Ovary (tissue), 9 donors: ENCODE results near the gene DNMT3A. TPM values are rescaled to one million over a fixed set of nuclear protein-coding genes. Genes with fewer than 3 reads are reported as not detected.

Source experiments
- DNase-seq, 5 donors: peaks; one replicate each; pipeline ENCODE4 v3.0.0-alpha.2; 2019 to 2020
- H3K27ac ChIP-seq, 2 donors: fragments of 200-600 bp; one replicate each; pipeline versions ENCODE4 v1.5.1 to v1.8.0; 2019 to 2022
- H3K27me3 ChIP-seq: fragments of 200-600 bp; one replicate; pipeline ENCODE4 v1.8.0; 2022
- H3K36me3 ChIP-seq: fragments of 200-600 bp; sonication (generic); one replicate; pipeline ENCODE4 v1.5.1; 2019
- H3K4me1 ChIP-seq: one replicate; pipeline ENCODE4 v1.8.1; 2013; ENCODE audit warnings: mild to moderate bottlenecking, moderate library complexity; ENCODE audit not compliant: insufficient read depth
- H3K4me3 ChIP-seq: fragments of 200-600 bp; sonication (generic); one replicate; pipeline ENCODE4 v1.5.1; 2017
- H3K9me3 ChIP-seq, 2 donors: fragments of 200-600 bp in 1 of 2; sonication (generic) in 1 of 2; one replicate each; pipeline versions ENCODE4 v1.5.1 to v1.8.1; 2013 to 2019; ENCODE audit warnings: mild to moderate bottlenecking in 1 of 2, moderate library complexity in 1 of 2
- EP300 ChIP-seq: sonication (generic); formaldehyde crosslinking; IDR thresholded peaks from one replicate; pipeline ENCODE4 v1.6.1; 2017; ENCODE audit warnings: antibody characterized with exemption
- POLR2A ChIP-seq: fragments of 450-650 bp; IDR thresholded peaks from one replicate; pipeline ENCODE4 v1.6.1; 2017; ENCODE audit warnings: antibody characterized with exemption, mild to moderate bottlenecking, moderate library complexity
- WGBS, 3 donors: extraction: QIAGEN DNeasy Blood & Tissue Kit in 1 of 3; methylation state at CpG; one replicate each; pipeline versions ENCODE4 v1.1.5 to v1.1.7; 2013 to 2017; 5-methylcytosine and 5-hydroxymethylcytosine counted together
- intact Hi-C, 4 donors: fragments of 100-400 bp; cut with DNase I; formaldehyde crosslinking; loops; one replicate each; pipeline versions ENCODE4 v1.11.0 to v1.15.1; 2022 to 2023
- polyA plus RNA-seq, 2 donors: library from polyadenylated mRNA; stranded (reverse); fragments of 200-250 nt in 1 of 2; fragments of 350-450 nt in 1 of 2; fragmentation: Illumina TruSeq in 1 of 2; extraction: RNeasy Lipid Tissue Mini Kit (QIAGEN cat#74804) in 1 of 2; gene quantifications; one replicate each; pipeline ENCODE4 v1.2.3, GENCODE V29; 2013 to 2014
- total RNA-seq, 7 donors: library from RNA; depleted of rRNA in 2 of 7; stranded (reverse); fragments of >200 nt in 2 of 7; fragmentation: NEBNext Ultra II Directional in 3 of 7; extraction: Animal tissue kit (Norgen Biotek cat#: 25700) in 3 of 7; gene quantifications; one replicate each; pipeline versions ENCODE4 v1.1.0 to v1.2.4, GENCODE V29; 2016 to 2023
- TF ChIP-seq, protein P1 (sequence below), 3 donors: fragments of 450-650 bp in 2 of 3; fragments of 200-600 bp in 1 of 3; IDR thresholded peaks; one replicate each; pipeline versions ENCODE4 v1.5.1 to v1.8.0; 2016 to 2022; ENCODE audit warnings: antibody characterized with exemption in 3 of 3, mild to moderate bottlenecking in 1 of 3
- donor health status: DM: no; HTN: no; CAD: no; lungs with moderate emphysema.
- donor health status: DM: no; HTN: no; CAD: no.
- donor health status: Bipolar disorder and iron deficiency.
- donor health status: DM: yes; HTN: yes; CAD: no.
- donor health status: DM: no; HTN: no; CAD: no.
- donor health status: DM: yes; HTN: yes; CAD: no.

The DNMT3A gene
- total and polyA plus RNA-seq, 9 donors: 11.3 to 72.7 (median 46.7) TPM

DNA sequence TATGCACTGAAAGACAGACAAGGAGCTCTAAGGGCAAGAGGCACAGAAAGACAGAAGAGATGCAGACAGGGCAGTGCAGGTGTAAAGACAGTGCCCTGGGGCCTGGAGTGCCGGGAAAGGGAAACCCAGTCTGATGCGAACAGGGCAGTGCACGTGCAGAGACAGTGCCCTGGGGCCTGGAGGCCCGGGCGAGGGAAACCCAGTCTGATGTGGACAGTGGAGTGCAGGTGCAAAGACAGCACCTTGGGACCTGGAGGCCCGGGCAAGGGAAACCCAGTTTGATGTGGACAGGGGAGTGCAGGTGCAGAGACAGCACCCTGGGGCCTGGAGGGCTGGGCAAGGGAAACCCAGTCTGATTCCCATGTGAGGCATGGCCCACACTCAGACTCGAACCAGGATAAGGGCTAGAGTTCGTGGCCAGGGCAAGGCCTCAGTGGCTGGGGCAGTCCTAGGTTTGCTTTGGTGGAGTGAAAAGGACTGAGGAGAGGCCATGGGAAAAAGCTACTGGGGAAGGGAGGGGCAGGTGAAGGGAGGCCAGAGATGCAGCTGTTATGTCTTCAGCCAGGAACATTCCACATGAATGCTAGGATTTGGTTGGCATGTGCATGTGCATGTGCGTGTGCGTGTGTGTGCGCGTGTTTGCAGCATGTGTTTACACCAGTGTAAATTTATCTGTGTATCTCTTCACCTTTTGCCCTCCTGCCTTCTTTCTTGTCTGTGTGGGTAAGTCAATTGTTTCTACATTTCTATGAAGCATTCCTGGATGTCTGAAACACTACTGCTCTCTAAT is 39.1 kb upstream of the DNMT3A start:
- Histone ChIP-seq H3K4me1 (peaks cover 9% of the 10 kb centered on the region), H3K36me3 (no peaks in the 10 kb centered on the region), H3K4me3 (no peak overlapping the region), H3K9me3 (no peaks in the 10 kb centered on the region), H3K27ac (no peak overlapping the region), H3K27me3 (no peaks in the 10 kb centered on the region)
- TF ChIP-seq POLR2A: no peak
- no peak for TF ChIP-seq EP300
- TF ChIP-seq, protein P1, sequence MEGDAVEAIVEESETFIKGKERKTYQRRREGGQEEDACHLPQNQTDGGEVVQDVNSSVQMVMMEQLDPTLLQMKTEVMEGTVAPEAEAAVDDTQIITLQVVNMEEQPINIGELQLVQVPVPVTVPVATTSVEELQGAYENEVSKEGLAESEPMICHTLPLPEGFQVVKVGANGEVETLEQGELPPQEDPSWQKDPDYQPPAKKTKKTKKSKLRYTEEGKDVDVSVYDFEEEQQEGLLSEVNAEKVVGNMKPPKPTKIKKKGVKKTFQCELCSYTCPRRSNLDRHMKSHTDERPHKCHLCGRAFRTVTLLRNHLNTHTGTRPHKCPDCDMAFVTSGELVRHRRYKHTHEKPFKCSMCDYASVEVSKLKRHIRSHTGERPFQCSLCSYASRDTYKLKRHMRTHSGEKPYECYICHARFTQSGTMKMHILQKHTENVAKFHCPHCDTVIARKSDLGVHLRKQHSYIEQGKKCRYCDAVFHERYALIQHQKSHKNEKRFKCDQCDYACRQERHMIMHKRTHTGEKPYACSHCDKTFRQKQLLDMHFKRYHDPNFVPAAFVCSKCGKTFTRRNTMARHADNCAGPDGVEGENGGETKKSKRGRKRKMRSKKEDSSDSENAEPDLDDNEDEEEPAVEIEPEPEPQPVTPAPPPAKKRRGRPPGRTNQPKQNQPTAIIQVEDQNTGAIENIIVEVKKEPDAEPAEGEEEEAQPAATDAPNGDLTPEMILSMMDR (IDR thresholded peaks at IDR 0.05): no peak
- intact Hi-C loops: loop anchor here in 1 of 4 donors (10.0 kb wide), 1 partner anchor 134 kb away; no protein-coding TSS in a partner anchor
- DNase-seq: peak in 2 of 5 donors; percentile 25 to 59
- 54 to 65% (median 58%) methylated on average over 12 of the region's 12 CpGs for WGBS, 3 donors

DNA sequence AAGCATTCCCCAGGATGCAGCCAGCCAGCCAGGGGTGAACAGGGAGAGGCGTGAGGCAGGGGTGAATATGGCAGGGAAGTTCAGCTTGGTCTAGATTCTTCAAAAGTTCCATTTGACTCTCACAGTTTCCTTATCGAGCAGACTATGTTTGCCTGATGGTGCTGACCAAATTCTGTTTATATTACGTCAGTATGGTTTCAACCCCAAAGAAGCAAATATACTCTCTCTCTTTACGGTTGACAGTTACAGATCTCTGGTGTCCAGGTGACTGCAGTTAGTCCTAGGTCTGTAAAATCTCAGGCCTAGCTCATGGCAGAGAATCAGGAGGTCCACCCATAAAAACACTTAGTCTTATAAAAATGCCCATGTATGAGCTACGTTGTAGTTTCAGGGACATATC is 38.3 kb upstream of the DNMT3A start:
- Histone ChIP-seq H3K4me1 (peaks cover 9% of the 10 kb centered on the region), H3K27me3 (no peaks in the 10 kb centered on the region), H3K36me3 (no peaks in the 10 kb centered on the region), H3K27ac (no peak overlapping the region), H3K4me3 (no peak overlapping the region), H3K9me3 (no peaks in the 10 kb centered on the region)
- DNase-seq: peak in 1 of 5 donors; percentile 3
- intact Hi-C loops: loop anchor here in 1 of 4 donors (10.0 kb wide), 1 partner anchor 135 kb away; no protein-coding TSS in a partner anchor
- WGBS, 3 donors: 93 to 98% (median 96%) methylated on average over 5 of the region's 5 CpGs
- TF ChIP-seq EP300 (no peak), POLR2A (no peak)
- TF ChIP-seq, protein P1 (IDR thresholded peaks at IDR 0.05): no peak

DNA sequence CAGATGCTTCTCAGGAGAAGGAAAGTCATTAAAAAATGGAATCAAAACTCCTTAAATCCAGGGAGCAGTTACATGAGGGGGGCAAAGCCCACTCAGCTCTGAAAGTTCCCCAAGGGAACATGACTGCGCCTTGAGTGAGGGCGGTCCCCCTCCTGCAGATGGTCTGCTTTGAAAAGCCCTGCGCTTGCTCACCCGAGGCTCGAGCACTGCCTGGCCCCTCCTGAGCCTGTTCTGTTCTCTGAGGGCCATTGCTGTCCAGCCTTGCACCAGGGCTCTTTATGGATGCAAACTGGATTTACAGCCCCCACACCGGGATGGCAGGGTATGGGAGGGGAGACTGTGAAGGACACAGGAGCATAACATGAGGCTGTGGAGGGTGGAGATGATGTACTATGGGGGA is 37.8 kb upstream of the DNMT3A start:
- H3K4me3 ChIP-seq: no peak overlapping the region

DNA sequence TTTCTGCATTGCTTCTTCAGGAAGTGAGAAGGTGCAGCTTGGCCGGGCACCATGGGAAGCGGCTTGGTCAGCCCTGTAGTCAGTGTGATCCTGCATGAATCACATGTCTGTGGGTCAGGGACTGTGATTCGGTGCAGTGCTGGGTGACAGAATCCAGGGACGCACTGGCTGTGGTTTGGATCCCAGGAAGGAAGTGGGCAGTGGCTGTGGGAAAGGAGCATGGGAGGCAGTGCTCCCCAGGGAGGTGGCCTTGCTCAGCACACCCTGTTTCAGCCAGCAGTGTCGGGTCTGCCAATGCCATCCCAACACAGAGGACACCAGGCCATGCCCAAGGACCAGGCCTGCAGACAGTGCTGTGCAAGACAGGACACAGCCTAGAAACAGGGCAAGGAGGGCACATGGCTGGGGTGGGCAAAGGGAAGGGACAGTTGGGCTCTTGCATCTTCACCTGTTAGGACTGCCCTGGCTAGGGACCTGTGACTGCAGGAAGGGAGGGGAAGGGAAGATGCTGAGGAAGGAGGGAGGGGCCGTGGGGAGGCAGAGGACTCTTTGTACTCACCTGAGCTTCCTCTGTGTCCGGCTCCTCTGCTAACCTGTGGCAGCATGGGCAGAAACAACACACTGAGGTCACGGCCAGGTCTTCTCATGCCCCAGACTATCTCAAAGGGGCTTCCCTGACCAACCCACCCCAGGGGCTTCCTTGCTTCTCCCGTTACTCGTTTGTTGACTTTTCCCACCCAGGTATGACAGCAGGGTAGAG is 37.2 kb upstream of the DNMT3A start:
- Histone ChIP-seq H3K4me3 (no peak overlapping the region), H3K9me3 (no peaks in the 10 kb centered on the region), H3K27ac (no peak overlapping the region), H3K36me3 (no peaks in the 10 kb centered on the region), H3K4me1 (peaks cover 9% of the 10 kb centered on the region), H3K27me3 (no peaks in the 10 kb centered on the region)
- TF ChIP-seq EP300 (no peak), POLR2A (no peak)
- TF ChIP-seq, protein P1 (IDR thresholded peaks at IDR 0.05): no peak
- 84 to 96% (median 91%) methylated on average over 10 of the region's 10 CpGs for WGBS, 3 donors
- peak in 2 of 5 donors; percentile 18 to 31 for DNase-seq
- intact Hi-C loops: loop anchor here in 1 of 4 donors (5.0 to 10.0 kb wide), 2 partner anchors 138 to 296 kb away; partner anchors contain the start of gene DTNB

More for the DNA sequence above, 37.8 kb upstream of the DNMT3A start:
- peak in 1 of 5 donors; percentile 4 for DNase-seq
- H3K27me3 ChIP-seq: no peaks in the 10 kb centered on the region
- H3K27ac ChIP-seq: no peak overlapping the region
- no peaks in the 10 kb centered on the region for H3K36me3 ChIP-seq
- H3K9me3 ChIP-seq: no peaks in the 10 kb centered on the region
- WGBS, 3 donors: 87 to 92% (median 91%) methylated on average over 6 of the region's 6 CpGs
- H3K4me1 ChIP-seq: peaks cover 9% of the 10 kb centered on the region
- no peak for TF ChIP-seq EP300
- TF ChIP-seq, protein P1 (IDR thresholded peaks at IDR 0.05): no peak
- no peak for TF ChIP-seq POLR2A
- intact Hi-C loops: loop anchor here in 1 of 4 donors (5.0 to 10.0 kb wide), 2 partner anchors 138 to 295 kb away; partner anchors contain the start of gene DTNB
